HG02973 (cell line): ENCODE results near the gene CEMIP.

ENCODE experiments used
- ATAC-seq: cut with Tn5 transposase; IDR thresholded peaks from one replicate; pipeline ENCODE4 v1.9.1; 2021; ENCODE audit warnings: moderate library complexity; ENCODE audit not compliant: unreplicated experiment

Gene CEMIP

DNA sequence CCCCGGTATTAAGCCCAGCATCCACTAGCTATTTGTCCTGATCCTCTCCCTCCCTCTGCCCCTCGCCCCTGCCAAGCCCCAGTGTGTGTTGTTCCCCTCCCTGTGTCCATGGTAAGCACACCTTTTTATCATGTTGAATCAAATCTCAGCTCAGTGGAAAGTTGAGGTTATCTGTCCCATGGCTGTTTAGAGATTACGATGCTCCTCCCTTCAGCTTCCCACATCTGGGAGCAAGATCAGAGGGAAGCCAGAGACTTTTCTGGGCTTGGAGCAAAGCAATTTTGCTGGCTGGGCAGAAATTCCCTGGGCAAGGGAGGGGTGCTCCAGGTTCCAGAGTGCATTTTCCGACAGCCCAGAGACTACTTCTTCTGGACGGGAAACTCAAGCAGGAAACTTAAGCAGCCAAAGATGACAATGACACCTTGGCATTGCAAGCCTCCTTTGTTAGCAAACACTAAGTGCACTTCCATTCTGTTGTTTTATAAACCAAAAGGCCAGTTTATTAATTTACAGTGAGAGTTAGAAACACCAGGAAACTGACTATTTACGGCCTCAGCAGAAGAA lies 105.9 kb downstream of the CEMIP start:
- ATAC-seq, result no peak

DNA sequence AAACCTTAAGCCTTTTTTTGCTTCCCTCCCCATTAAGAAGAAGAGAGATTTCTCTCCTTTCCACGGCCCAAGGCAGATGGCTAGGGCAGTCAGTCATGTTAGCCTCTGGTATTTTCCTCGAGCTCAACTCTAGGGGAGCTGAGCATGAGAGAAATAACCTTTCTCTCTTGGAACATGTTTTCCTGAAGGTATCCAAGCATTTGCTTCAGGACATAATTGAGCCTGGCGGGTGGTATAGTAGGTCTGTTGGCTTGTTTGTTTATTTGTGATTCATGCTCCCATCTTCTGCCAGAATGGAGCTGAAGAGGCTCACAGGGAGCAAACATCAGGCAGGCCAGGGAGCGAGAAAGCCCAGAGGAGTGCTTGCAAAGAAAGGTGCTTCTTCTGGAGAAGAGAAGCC lies 108.0 kb downstream of the CEMIP start:
- no peak for ATAC-seq

DNA sequence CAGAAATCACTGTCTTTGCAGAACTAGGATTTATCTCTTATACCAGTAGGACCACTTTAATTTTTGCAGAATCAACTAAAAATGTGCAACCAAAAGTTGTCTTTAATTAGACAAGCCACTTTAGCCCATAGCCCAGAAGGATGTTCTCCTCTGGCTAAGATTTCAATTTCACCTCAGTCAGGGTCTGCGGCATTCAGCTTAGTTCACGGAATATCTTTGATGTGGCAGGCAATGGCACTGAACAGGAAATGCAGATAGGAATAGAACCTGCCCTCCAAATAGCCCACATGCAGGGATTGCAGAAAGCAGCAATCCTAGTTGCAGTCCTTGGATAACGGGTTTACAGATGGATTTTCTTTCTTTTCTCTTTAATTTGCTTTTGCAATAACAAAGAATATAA lies 109.7 kb downstream of the CEMIP start:
- ATAC-seq, result no peak

DNA sequence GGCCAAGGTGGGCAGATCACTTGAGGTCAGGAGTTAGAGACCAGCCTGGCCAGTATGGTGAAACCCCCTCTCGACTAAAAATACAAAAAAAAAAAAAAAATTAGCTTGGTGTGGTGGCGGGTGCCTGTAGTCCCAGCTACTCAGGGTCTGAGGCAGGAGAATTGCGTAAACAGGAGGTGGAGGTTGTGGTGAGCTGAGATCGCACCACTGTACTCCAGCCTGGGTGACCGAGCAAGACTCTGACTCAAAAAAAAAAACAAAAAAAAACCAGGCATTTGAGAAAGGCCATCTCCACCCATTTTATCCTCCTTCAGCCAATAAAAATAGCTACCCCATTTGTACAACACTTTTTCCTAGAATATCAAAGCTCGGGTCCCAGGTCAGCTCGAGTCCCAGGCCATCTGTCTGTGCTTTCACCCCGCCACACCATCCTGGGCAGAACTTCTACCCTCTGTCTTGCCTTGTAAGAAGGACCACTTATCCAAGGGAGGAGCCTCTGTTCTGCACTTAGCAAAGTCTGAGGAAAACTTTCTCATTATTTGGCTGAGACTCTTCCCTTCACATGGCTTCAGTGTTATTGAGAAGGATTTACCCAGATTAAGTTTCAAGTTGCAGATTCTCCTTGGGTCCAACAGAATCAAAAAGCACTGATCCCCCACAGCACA lies 111.3 kb downstream of the CEMIP start:
- no peak for ATAC-seq

DNA sequence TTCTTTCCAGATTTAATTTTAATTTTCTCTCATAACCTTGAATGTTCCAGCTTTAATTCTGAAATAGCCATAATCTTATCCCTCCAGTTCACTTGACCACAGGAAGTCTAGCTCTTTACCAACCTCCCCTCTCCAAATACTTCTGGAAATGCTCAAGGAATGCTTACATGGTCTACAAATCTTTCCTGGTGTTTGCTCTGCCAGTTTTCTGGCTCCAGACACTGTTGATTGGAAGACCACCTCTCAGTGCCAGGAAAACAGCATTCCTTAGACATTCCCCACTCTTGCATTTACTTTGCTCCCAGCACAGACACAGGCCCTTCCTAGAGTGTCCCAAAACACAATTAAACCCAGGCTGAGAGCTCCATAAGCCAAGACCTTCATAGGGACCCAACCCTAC lies 111.8 kb downstream of the CEMIP start:
- ATAC-seq, result no peak

DNA sequence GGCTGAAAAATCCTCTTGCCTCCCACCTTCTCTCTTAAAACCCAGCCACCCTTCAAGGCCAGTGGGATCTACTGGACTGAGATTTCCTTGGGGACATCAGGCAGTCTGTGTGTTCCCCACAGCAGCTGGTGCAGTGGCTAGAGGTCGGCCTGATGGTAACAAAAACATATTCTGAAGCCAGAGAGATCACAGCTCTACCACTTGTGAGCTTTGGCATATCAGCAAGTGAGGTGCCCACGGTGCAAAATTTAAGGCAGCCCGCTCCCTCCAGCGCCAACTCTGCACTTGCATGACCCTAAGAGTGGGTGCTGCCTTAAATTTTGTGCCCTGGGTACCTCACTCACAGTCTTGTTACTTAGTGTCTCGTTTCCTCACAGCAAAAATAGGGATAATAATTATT lies 113.2 kb downstream of the CEMIP start:
- ATAC-seq, result no peak

DNA sequence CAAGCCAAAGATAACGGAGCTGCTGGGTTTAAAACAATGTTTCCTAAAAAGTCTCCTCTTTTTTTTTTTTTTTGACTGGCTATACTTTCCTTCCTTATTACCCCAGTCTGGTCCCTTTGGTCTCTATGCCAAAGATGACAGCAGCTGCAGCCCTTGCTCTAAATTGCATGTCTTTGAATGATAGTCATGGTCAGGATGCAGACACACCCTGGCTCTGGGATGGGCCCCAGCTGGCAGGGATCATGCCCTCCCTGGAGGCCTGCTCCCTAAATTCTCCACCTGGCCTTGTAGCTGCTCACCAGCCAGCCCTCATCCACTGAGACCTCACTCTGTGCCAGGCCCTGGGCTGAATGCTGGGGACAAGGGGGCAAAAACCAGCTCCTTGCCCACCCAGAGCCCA lies 114.6 kb downstream of the CEMIP start:
- ATAC-seq, result no peak

DNA sequence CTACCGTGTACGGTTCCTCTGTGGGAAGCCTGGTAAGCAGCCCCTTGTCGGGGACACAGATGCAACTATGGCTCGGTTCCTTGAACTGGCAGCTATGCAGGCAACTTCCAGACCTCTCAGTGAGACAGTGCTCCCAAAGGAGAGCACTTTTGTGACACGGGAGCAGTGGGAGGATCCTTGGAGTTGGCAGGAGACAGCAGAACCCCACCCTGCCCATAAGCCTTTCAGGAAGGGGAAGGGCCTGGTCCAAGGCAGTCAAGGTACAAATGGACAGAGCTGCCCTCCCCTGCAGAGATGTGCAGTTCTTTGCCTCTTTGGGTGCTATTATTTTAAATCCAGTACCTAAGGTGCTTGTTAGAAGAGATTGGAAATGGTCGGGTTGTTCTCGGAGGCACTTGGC lies 115.9 kb downstream of the CEMIP start:
- no peak for ATAC-seq

DNA sequence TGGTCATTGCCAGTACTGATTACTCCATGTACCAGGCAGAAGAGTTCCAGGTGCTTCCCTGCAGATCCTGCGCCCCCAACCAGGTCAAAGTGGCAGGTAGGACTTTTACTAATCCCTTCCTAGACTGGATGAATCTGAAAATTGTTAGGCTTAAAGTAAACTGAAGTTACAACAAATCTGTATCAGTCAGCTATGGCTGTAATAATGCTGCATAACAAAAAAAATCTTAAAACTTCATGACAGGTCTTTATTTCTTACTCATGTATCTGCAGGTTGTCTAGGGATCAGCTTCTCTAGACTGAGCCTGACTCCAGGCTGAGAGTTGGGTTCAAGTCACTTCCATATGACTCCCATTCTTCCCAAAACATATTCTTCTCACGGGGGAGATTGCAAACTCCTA lies 116.8 kb downstream of the CEMIP start:
- ATAC-seq, result no peak

DNA sequence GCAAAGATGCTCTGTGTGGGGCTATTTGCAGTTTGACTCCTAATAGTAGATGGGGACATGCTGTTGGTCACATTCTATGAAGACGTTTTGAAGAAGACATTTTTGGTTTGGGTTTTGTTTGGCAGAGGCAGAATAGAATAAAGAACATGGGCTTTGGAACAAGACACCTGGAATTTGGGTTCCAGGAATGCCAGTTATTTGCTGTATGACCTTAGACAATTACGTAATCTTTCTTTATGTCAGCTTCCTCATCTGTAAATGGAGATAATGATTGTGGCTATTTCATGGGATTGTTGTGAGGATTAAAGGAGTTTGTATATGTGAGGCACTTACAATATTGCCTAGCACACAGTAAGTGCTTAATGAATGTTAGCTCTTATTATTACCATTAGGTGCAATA lies 118.9 kb downstream of the CEMIP start:
- ATAC-seq, result no peak

DNA sequence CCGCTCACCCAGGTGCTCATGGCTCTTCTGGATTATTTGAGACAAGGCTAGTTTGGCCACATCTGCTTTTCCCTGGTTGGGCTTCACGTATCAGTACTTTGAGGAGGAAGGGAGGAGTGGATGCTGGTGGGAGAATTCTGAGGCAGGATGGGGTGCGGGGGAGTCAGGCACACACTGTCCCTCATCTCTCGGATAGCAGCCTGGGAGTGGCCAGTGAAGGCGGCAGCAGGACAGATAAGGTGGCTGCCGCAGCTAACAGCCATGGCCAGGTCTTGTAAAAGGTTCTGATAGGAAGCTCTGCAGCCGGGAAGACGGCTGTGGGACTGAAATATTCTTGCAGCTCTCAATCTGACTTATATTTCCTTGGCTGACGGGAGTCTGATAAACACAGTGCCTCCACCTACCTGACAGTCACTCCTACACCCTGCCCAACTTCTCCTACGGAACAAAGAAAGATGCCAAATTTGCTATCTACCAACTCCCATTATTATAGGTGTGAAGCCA lies 123.2 kb downstream of the CEMIP start:
- ATAC-seq, result no peak

DNA sequence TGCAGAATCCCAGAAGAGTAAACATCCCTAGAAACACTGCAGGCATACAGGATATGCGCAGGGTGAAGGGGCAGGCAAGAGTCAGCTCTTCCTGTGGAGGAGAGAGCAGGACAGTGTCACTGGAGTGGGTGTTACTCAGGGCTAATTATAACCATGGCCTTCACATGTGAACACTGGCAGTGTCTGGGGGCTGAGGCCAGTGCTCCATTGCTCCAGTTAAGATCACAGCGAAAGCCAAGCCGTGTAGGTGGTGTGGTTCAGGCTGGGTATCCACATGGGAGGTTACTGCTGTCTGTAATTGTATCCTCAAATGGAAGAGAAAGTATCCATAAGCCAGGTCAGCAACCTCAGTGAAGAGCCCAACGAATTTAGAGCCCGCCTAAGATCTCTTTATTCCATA lies 125.8 kb downstream of the CEMIP start:
- ATAC-seq, result no peak

DNA sequence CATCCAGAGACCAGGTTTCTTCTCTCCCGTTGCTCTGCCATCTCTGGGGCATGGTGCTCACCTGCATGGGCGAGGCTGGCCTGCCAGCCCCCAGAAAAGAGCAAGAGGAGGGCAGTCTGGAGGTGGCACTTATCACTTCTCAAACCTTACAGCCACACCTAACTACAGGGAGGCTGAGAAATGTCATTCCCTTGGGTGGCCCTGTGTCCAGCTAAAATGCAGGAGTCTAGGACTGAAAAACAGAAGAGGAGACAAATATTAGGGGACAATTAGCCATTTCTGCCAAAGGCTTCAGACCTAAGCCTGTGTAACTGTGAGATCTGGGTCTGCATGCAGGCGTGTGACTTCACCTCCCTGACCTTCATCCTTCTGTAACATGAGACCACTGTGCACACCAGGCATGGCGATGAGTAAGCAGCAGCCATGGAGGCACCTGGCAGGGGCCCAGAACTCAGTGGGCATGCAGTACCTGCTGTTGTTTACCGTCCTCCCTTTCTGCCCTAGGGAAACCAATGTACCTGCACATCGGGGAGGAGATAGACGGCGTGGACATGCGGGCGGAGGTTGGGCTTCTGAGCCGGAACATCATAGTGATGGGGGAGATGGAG lies 127.1 kb downstream of the CEMIP start:
- no peak for ATAC-seq

DNA sequence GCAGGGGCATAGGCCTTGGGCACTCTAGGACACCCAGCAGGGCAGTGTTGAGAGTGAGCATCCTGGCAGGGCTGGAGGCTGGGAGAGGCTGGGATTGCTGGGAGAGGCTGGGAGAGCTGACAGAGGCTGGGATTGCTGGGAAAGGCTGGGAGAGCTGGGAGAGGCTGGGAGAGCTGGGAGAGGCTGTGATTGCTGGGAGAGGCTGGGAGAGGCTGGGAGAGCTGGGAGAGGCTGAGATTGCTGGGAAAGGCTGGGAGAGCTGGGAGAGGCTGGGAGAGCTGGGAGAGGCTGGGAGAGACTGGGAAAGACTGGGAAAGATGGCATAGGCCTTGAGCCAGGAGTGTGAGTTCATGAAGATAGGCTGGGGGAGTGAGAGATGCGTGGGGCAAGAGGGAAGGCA lies 132.7 kb downstream of the CEMIP start:
- no peak for ATAC-seq

DNA sequence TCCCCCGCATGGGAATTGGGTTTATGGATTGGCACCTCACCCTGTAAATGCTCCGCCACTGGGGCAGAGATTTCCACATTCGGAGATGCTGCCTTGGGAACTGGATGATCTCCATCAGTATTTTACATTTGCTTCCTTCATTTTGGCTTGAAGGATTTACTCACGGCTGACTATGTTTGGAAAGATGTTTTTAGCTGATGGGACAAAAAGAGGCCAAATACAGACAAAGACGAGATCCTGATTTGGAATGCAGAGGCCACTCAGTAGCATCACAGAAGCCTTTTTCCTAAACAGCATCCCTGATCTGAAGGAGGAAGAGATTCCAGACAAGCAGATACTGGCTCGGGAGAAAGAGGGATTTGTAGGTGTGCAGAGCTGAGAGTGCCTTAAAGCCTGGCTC lies 133.5 kb downstream of the CEMIP start:
- no peak for ATAC-seq

DNA sequence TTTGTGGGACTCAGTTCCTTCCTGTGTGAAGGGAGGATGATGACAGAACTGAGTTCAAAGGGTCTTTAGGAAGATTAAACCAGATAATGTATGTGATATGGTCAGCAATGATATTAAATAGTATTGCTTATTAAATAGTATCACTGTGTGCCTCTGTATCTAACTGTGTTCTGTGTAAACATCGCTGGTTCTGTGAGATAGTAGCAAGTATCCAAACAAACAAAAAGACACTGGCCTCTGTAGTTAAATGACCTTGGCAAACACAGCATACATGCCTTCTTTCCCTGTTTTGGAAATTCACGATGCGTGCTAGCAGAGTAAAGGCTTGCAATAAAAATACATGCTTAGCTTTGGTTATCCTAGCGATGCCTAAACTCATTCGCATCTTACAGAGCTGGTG lies 134.4 kb downstream of the CEMIP start:
- no peak for ATAC-seq

DNA sequence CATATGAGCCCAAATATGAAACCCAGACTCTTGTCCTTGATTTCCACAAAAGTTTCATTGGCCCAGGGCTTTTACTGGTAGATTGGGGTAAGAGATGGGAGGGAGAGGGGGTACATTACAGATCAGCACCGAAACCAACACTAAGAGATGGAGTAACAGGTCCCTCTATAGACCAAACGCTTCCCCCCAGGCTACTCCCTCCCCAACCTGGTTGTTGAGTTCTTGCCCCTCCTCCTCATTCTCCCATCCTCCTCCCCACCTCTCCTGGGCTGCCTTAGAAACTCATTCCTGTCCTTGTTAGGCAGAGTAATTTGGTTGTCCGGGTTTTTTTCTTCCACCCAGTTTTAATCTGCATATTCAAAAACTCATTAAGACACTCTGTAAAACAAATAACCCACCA lies 136.3 kb downstream of the CEMIP start:
- ATAC-seq, result no peak

DNA sequence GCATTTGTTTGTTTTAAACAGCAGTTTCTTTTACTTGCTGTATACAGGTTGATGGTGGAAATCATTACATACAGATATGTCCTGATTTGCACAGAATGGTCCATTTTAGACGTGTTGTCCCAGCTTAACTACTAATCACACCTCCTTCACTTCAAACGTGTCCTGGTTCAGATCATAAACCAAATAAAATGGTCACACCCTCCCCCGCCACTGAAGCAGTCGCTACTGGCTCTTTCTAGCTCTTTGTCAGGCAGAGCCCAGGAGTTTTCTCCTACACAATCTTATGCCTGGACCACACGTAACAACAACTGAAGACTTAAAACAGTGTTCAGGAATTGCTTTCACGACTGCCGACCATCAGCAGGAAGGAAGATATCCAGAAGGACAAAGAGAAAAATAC lies 136.9 kb downstream of the CEMIP start:
- ATAC-seq, result no peak

DNA sequence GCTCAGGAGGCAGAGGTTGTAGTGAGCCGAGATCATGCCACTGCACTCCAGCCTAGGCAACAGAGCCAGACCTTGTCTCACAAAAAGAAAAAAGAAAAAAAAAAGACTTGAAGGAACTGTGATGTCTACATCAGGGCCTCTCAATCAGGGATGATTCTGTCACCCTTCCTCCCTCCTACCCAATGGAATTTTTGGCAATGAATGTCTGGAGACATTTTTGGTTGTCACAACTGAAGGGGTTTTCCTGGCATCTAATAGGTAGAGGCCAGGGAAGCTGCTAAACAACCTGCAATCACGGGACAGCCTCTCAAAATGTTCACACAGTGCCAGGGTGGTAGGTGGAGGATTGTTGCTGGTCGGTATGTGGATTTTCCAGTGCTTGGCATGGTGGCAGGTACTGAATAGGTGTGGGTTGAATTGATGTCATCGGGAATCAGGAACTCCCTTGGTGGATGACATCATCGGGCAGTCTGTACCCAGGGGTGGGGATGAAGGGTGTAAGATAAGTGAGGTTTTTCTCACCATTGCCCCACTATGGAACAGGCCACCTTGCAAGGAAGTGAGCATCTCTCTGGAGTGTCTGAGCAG lies 139.1 kb downstream of the CEMIP start:
- ATAC-seq, result no peak

DNA sequence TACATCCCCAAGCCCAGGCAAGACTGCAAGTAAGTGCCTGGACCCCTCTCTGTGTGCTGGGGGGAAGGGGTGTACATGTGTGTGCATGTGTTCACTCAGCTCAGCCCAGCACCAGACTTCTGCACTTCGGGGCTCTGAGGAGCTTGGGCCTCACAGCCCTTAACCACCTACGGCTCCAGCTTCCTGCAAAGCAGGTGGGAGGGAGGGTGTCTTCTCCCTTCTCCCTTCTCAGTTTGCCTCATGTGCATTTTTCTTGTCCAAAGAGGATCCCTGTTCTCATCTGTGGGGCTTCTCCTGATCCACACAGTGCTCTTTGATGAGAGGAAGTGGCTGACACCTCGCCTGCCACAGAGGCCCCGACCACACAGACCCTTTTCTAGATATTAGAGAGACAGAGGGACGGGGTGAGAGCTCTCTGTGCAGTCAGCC lies 141.1 kb downstream of the CEMIP start:
- no peak for ATAC-seq

DNA sequence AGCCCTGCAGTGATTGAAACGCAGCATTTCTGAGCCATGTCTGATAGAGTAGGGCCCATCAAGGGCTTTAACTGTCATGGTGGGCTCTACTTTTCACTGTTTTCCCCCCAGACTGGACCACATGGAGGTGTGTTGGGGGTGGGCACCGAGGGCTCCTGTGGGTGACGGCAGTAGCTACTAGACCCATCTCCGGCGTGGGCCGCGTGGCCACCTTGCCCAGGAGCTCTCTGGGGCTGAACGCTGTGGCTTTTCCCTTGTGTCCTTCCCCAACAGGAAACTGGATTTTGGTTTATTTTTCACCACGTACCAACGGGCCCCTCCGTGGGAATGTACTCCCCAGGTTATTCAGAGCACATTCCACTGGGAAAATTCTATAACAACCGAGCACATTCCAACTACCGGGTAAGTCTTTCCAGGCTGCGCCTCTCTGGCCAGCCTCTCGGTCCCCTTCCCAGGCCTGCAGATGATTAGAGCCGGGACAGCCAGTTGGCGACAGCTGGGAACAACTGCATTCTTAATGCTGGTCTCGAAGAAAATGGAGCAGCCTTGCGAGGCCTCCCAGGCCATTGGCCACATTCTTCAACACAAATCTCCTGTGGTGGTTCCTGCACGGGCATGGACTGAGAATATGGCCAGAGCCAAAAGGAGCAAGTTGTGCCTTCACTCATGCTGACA lies 142.7 kb downstream of the CEMIP start:
- no peak for ATAC-seq

DNA sequence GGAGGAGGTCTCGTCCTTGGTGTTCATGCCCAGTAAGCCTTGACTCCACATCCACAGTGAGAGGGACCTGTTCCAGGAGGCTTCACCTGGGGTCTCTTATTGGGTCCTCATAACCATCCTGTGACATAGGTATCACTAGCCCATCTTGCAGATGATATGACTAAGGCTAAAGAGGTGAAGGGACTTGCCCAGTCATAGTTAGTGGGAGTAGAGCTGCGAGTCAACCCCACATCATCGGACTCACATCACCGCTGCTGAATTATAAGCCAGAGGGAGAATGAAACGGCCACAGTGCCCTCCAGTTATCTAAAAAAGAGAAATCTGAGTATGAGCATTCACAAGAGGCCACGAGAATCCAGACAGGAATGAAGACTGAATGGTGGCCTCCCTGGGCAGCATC lies 144.5 kb downstream of the CEMIP start:
- no peak for ATAC-seq
